ENCODE measurements around the gene IGFBP2. TPM values are rescaled to one million over a fixed set of nuclear protein-coding genes. Genes with fewer than 3 reads are reported as not detected.

The IGFBP2 gene
- total RNA-seq, 1 donor from 2014 or later: 136 TPM

- Histone ChIP-seq H3K36me3 (peaks cover 24% of the 10 kb centered on the region), H3K9me3 (replicated peaks) (no peaks in the 10 kb centered on the region), H3K4me3 (no peak overlapping the region), H3K4me1 (peaks cover 5% of the 10 kb centered on the region), H3K27me3 (ENCODE audit: low read depth) (no peaks in the 10 kb centered on the region), H3K27ac (replicated peaks) (no peak overlapping the region)
- intact Hi-C loops (cut with micrococcal nuclease): no loop called here
- no peak for TF ChIP-seq CTCF (IDR thresholded peaks at IDR 0.05; ENCODE audit: borderline replicate concordance)
- DNase-seq: no peak
Observed at GRCh38 chr2:216671081-216671411, 37.8 kb downstream of the IGFBP2 start.

- Histone ChIP-seq H3K4me3 (no peak overlapping the region), H3K27ac (replicated peaks) (no peak overlapping the region), H3K27me3 (ENCODE audit: low read depth) (no peaks in the 10 kb centered on the region), H3K4me1 (no peaks in the 10 kb centered on the region), H3K36me3 (peaks cover 30% of the 10 kb centered on the region), H3K9me3 (replicated peaks) (no peaks in the 10 kb centered on the region)
- no peak for TF ChIP-seq CTCF (IDR thresholded peaks at IDR 0.05; ENCODE audit: borderline replicate concordance)
- no peak for DNase-seq
- intact Hi-C loops (cut with micrococcal nuclease): no loop called here
Observed at GRCh38 chr2:216671791-216672343, 38.6 kb downstream of the IGFBP2 start.

- Histone ChIP-seq H3K9me3 (replicated peaks) (no peaks in the 10 kb centered on the region), H3K27me3 (ENCODE audit: low read depth) (no peaks in the 10 kb centered on the region), H3K4me3 (no peak overlapping the region), H3K36me3 (peaks cover 36% of the 10 kb centered on the region), H3K27ac (replicated peaks) (no peak overlapping the region), H3K4me1 (no peaks in the 10 kb centered on the region)
- intact Hi-C loops (cut with micrococcal nuclease): no loop called here
- DNase-seq: no peak
- no peak for TF ChIP-seq CTCF (IDR thresholded peaks at IDR 0.05; ENCODE audit: borderline replicate concordance)
Observed at GRCh38 chr2:216672466-216672865, 39.2 kb downstream of the IGFBP2 start.

GRCh38 chr2:216673021-216673420 is 39.8 kb downstream of the IGFBP2 start:
- intact Hi-C loops (cut with micrococcal nuclease): no loop called here
- H3K27ac ChIP-seq (replicated peaks): no peak overlapping the region
- no peak overlapping the region for H3K4me3 ChIP-seq
- no peaks in the 10 kb centered on the region for H3K9me3 ChIP-seq (replicated peaks)
- H3K4me1 ChIP-seq: peaks cover 5% of the 10 kb centered on the region
- peaks cover 42% of the 10 kb centered on the region for H3K36me3 ChIP-seq
- H3K27me3 ChIP-seq (ENCODE audit: low read depth): no peaks in the 10 kb centered on the region
- no peak for DNase-seq
- TF ChIP-seq CTCF (IDR thresholded peaks at IDR 0.05; ENCODE audit: borderline replicate concordance): no peak

- H3K27ac ChIP-seq (replicated peaks): no peak overlapping the region
- H3K36me3 ChIP-seq: peaks cover 48% of the 10 kb centered on the region
- peaks cover 11% of the 10 kb centered on the region for H3K4me1 ChIP-seq
- no peaks in the 10 kb centered on the region for H3K27me3 ChIP-seq (ENCODE audit: low read depth)
- intact Hi-C loops (cut with micrococcal nuclease): no loop called here
- no peak for TF ChIP-seq CTCF (IDR thresholded peaks at IDR 0.05; ENCODE audit: borderline replicate concordance)
- no peaks in the 10 kb centered on the region for H3K9me3 ChIP-seq (replicated peaks)
- no peak for DNase-seq
- no peak overlapping the region for H3K4me3 ChIP-seq
Observed at GRCh38 chr2:216673609-216674008, 40.4 kb downstream of the IGFBP2 start.
